Progenitor cell of endocrine pancreas (in vitro differentiated cells): ENCODE data around the gene NRIP3. TPM values are rescaled to one million over a fixed set of nuclear protein-coding genes. Genes with fewer than 3 reads are reported as not detected.

ENCODE experiments used
- DNase-seq: peaks from one replicate; pipeline ENCODE4 v3.0.0; 2021; ENCODE audit warnings: low spot score; ENCODE audit not compliant: unreplicated experiment
- H3K27ac Mint-ChIP-seq: 2 replicates; pipeline ENCODE4 v1.8.0; 2021; ENCODE audit warnings: mild to moderate bottlenecking, moderate library complexity, mixed read lengths
- H3K27me3 Mint-ChIP-seq: 2 replicates; pipeline ENCODE4 v1.8.0; 2021; ENCODE audit warnings: mixed read lengths
- H3K36me3 Mint-ChIP-seq: 2 replicates; pipeline ENCODE4 v1.8.0; 2022; ENCODE audit warnings: mixed read lengths; ENCODE audit not compliant: insufficient read depth
- H3K4me1 Mint-ChIP-seq: 2 replicates; pipeline ENCODE4 v1.8.0; 2021; ENCODE audit warnings: low read depth, mixed read lengths
- H3K4me3 Mint-ChIP-seq: 2 replicates; pipeline ENCODE4 v1.8.0; 2021; ENCODE audit warnings: low read depth, mild to moderate bottlenecking, moderate library complexity, mixed read lengths
- H3K9me3 Mint-ChIP-seq: 2 replicates; pipeline ENCODE4 v1.8.0; 2021; ENCODE audit warnings: low read depth, mixed read lengths
- total RNA-seq: library from RNA; stranded (reverse); gene quantifications from 2 replicates; pipeline ENCODE4 v1.2.1, GENCODE V29; 2021
- TF ChIP-seq, protein P1 (sequence below): fragments of 200-600 bp; sonication (generic); IDR thresholded peaks from one replicate; pipeline ENCODE4 v1.5.0; 2021; ENCODE audit warnings: antibody characterized with exemption, mild to moderate bottlenecking; ENCODE audit not compliant: unreplicated experiment

The NRIP3 gene
- total RNA-seq, 1 donor from 2014 or later: 0.65 TPM

GRCh38 chr11:9028581-9028980, 24.8 kb upstream of the NRIP3 start:
- Mint-ChIP-seq H3K36me3 (no peaks in the 10 kb centered on the region), H3K27ac (no peak overlapping the region), H3K4me1 (no peaks in the 10 kb centered on the region), H3K27me3 (peaks cover under 1% of the 10 kb centered on the region), H3K4me3 (no peak overlapping the region), H3K9me3 (no peaks in the 10 kb centered on the region)
- DNase-seq: no peak
- TF ChIP-seq, protein P1, sequence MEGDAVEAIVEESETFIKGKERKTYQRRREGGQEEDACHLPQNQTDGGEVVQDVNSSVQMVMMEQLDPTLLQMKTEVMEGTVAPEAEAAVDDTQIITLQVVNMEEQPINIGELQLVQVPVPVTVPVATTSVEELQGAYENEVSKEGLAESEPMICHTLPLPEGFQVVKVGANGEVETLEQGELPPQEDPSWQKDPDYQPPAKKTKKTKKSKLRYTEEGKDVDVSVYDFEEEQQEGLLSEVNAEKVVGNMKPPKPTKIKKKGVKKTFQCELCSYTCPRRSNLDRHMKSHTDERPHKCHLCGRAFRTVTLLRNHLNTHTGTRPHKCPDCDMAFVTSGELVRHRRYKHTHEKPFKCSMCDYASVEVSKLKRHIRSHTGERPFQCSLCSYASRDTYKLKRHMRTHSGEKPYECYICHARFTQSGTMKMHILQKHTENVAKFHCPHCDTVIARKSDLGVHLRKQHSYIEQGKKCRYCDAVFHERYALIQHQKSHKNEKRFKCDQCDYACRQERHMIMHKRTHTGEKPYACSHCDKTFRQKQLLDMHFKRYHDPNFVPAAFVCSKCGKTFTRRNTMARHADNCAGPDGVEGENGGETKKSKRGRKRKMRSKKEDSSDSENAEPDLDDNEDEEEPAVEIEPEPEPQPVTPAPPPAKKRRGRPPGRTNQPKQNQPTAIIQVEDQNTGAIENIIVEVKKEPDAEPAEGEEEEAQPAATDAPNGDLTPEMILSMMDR: no peak

DNA sequence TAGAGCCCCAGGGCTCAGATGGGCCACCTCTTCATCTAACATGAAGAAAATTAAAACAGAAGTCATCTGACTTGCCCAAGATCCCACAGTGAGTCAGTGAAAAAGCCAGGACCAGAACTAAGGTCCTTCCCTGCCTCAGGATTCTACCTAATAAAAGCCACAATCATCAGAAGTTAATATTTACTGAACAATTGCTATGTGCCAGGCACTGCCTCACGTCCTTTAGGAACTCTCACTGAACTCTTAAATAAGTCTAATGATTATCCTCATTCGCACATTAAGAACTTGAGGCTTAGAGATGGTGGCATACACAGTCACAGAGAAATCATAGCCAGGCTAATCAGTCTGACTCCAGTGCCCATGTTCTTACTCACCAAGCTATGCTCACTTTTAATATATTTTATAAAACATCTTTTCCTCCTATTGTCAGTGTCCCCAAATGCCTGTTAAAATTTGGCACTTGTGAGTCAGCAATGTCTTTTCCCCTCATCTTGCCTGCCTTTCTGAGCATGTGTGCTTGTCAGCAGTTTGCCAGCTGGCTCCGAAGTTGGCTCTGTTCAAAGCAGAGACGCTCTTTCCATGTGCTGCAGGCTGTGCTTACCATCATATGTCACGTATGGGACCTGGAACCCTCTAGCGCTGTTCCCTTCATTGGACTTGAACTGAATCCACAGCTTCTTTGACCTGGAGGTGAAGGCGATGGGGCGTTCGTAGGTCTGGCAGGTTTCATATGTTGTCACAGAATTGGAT, 21.5 kb upstream of the NRIP3 start:
- Mint-ChIP-seq H3K36me3 (no peaks in the 10 kb centered on the region), H3K4me3 (no peak overlapping the region), H3K4me1 (no peaks in the 10 kb centered on the region), H3K27me3 (peaks cover 13% of the 10 kb centered on the region), H3K9me3 (no peaks in the 10 kb centered on the region), H3K27ac (no peak overlapping the region)
- TF ChIP-seq, protein P1: no peak
- DNase-seq: no peak

DNA sequence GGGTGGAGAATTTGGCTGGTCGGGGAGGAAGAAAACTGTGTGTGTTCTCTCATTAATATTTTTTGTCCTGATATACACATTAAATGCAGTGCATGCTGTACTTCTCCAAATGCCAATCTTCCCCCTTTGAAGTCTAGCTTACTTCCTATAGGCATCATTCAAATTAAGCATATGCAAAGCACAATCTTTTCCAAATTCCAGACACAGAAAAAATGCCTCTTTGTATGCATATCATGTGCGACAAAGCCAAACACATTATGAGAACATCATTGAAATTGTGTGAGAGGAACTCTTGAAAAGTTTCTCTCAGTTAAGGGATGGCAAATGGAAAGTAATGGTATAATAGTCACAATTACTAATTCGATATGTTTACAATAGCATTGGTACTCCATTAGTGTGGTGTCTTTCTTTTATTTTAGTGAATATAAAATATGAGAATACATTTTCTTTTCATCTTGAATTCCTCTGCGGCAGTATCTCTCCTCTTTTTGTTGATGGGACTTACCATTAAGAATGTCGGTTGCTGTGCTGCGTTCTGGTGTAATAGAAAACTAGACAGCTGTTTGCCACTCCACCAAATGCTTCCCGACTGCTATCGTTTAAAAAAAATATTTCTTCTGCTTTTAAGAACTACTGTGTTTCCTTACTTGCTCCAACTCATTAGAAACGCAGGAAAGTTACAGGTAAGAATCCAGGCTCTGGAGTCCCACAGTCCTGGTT, 19.3 kb upstream of the NRIP3 start:
- no peak for DNase-seq
- TF ChIP-seq, protein P1: no peak
- Mint-ChIP-seq H3K27ac (no peak overlapping the region), H3K9me3 (no peaks in the 10 kb centered on the region), H3K27me3 (peaks cover 15% of the 10 kb centered on the region), H3K36me3 (no peaks in the 10 kb centered on the region), H3K4me3 (no peak overlapping the region), H3K4me1 (no peaks in the 10 kb centered on the region)

DNA sequence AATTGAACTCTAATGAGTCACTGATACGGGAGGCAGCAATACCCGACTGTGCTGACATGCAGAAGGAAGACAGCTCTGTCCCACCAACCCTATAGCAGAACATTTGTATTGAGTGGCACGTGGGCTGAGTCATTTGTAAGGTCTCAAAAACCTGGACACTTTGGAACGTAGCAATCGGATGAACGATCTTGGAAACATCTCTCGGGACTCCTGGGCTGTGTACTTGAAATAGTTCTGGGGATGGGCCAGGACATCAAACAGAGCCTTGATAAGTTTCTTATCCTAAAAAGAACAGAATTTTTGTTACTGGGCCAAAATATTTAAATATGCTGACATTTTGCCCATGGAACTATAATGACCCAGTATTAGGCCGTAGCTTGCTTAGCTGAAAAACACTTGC, 17.1 kb upstream of the NRIP3 start:
- Mint-ChIP-seq H3K4me1 (no peaks in the 10 kb centered on the region), H3K9me3 (no peaks in the 10 kb centered on the region), H3K27me3 (peaks cover 15% of the 10 kb centered on the region), H3K4me3 (no peak overlapping the region), H3K27ac (no peak overlapping the region), H3K36me3 (no peaks in the 10 kb centered on the region)
- TF ChIP-seq, protein P1: no peak
- DNase-seq: no peak

- Mint-ChIP-seq H3K4me1 (no peaks in the 10 kb centered on the region), H3K4me3 (no peak overlapping the region), H3K9me3 (no peaks in the 10 kb centered on the region), H3K27me3 (peaks cover 15% of the 10 kb centered on the region), H3K27ac (no peak overlapping the region), H3K36me3 (no peaks in the 10 kb centered on the region)
- TF ChIP-seq, protein P1: no peak
- DNase-seq: no peak
Observed at GRCh38 chr11:9019861-9020260, 16.1 kb upstream of the NRIP3 start.
